GM23338 (cell line): ENCODE data around the gene PDCD4. TPM values are rescaled to one million over a fixed set of nuclear protein-coding genes. Genes with fewer than 3 reads are reported as not detected.

Source experiments
- ATAC-seq: fragments of 200-7000 bp; cut with Tn5 transposase; 3 replicates; pipeline ENCODE4 v1.9.1; 2020
- DNase-seq: peaks from one replicate; pipeline ENCODE4 v3.0.0-alpha.2; 2015; ENCODE audit warnings: low spot score
- H2AFZ ChIP-seq: fragments of 200-600 bp; sonication (generic); 2 replicates; pipeline ENCODE4 v1.8.0; 2016; ENCODE audit warnings: antibody characterized with exemption, mild to moderate bottlenecking, moderate library complexity
- H3F3A ChIP-seq: fragments of 200-600 bp; sonication (generic); replicated peaks from 2 replicates; pipeline ENCODE4 v1.8.0; 2017; ENCODE audit warnings: antibody characterized with exemption, mixed run types, low read depth
- H3K27ac ChIP-seq: fragments of 200-600 bp; sonication (generic); 2 replicates; pipeline ENCODE4 v1.6.1; 2016; ENCODE audit warnings: low read depth
- H3K27me3 ChIP-seq: fragments of 200-600 bp; sonication (generic); 2 replicates; pipeline ENCODE4 v1.8.0; 2016; ENCODE audit warnings: mild to moderate bottlenecking, mixed run types, moderate library complexity; ENCODE audit not compliant: insufficient read depth
- H3K36me3 ChIP-seq: fragments of 200-600 bp; sonication (generic); 2 replicates; pipeline ENCODE4 v1.8.0; 2016; ENCODE audit warnings: mild to moderate bottlenecking; ENCODE audit not compliant: insufficient read depth
- H3K4me1 ChIP-seq: fragments of 200-600 bp; sonication (generic); 2 replicates; pipeline ENCODE4 v1.8.0; 2016; ENCODE audit warnings: mild to moderate bottlenecking, moderate library complexity; ENCODE audit not compliant: insufficient read depth
- H3K4me2 ChIP-seq: fragments of 200-600 bp; sonication (generic); 2 replicates; pipeline ENCODE4 v1.7.1; 2017; ENCODE audit warnings: mixed run types
- H3K4me3 ChIP-seq: fragments of 200-600 bp; sonication (generic); 2 replicates; pipeline ENCODE4 v1.6.1; 2016; ENCODE audit warnings: mixed run types
- H3K79me2 ChIP-seq: fragments of 200-600 bp; sonication (generic); replicated peaks from 2 replicates; pipeline ENCODE4 v1.8.0; 2017; ENCODE audit warnings: mild to moderate bottlenecking; ENCODE audit not compliant: insufficient read depth
- H3K9me2 ChIP-seq: fragments of 200-600 bp; sonication (generic); 2 replicates; pipeline ENCODE4 v1.8.0; 2017; ENCODE audit not compliant: insufficient read depth
- H4K20me1 ChIP-seq: fragments of 200-600 bp; sonication (generic); replicated peaks from 2 replicates; pipeline ENCODE4 v1.8.0; 2017; ENCODE audit warnings: mild to moderate bottlenecking; ENCODE audit not compliant: insufficient read depth
- H3K27ac Mint-ChIP-seq: 2 replicates; pipeline ENCODE4 v1.8.0; 2020; ENCODE audit warnings: inconsistent platforms, mild to moderate bottlenecking, moderate library complexity, mixed read lengths
- H3K27me3 Mint-ChIP-seq: 3 replicates; pipeline ENCODE4 v1.8.0; 2022; ENCODE audit warnings: low read depth, mild to moderate bottlenecking, moderate library complexity, mixed read lengths, inconsistent platforms; ENCODE audit not compliant: insufficient read depth, poor library complexity
- H3K36me3 Mint-ChIP-seq: 3 replicates; pipeline ENCODE4 v1.8.0; 2021; ENCODE audit warnings: low read depth, mild to moderate bottlenecking, inconsistent platforms, moderate library complexity, mixed read lengths
- H3K4me1 Mint-ChIP-seq: 3 replicates; pipeline ENCODE4 v1.8.0; 2020; ENCODE audit warnings: mild to moderate bottlenecking, inconsistent platforms, mixed read lengths
- H3K4me3 Mint-ChIP-seq: 3 replicates; pipeline ENCODE4 v1.8.0; 2021; ENCODE audit warnings: moderate library complexity, mild to moderate bottlenecking, inconsistent platforms, mixed read lengths
- H3K9me3 Mint-ChIP-seq: 3 replicates; pipeline ENCODE4 v1.8.0; 2020; ENCODE audit warnings: moderate library complexity, mild to moderate bottlenecking, inconsistent platforms, mixed read lengths
- CREB1 ChIP-seq: fragments of 250-450 bp; sonication (Bioruptor Pico); IDR thresholded peaks from 2 replicates; pipeline ENCODE4 v1.5.0; 2020; ENCODE audit warnings: low read depth, mild to moderate bottlenecking, moderate library complexity
- EZH2 ChIP-seq: fragments of 200-600 bp; sonication (generic); IDR thresholded peaks from one replicate; pipeline ENCODE4 v1.8.0; 2017; ENCODE audit warnings: antibody characterized with exemption, mild to moderate bottlenecking, low read depth; ENCODE audit not compliant: unreplicated experiment
- JUNB ChIP-seq: IDR thresholded peaks from one replicate; pipeline ENCODE4 v1.6.1; 2016; ENCODE audit warnings: antibody characterized with exemption; ENCODE audit not compliant: unreplicated experiment
- POLR2AphosphoS5 ChIP-seq: IDR thresholded peaks from 2 replicates; pipeline ENCODE4 v1.6.1; 2016; ENCODE audit warnings: antibody characterized with exemption, low read depth
- STAT1 ChIP-seq: IDR thresholded peaks from one replicate; pipeline ENCODE4 v1.6.1; 2016; ENCODE audit warnings: antibody characterized with exemption; ENCODE audit not compliant: unreplicated experiment
- ZNF114 ChIP-seq: fragments of 250-450 bp; sonication (Bioruptor Pico); IDR thresholded peaks from 2 replicates; pipeline ENCODE4 v1.5.0; 2020; ENCODE audit warnings: mild to moderate bottlenecking, moderate library complexity
- ZNF462 ChIP-seq: fragments of 250-450 bp; sonication (Bioruptor Pico); IDR thresholded peaks from 2 replicates; pipeline ENCODE4 v1.5.0; 2020; ENCODE audit warnings: mild to moderate bottlenecking, moderate library complexity
- polyA plus RNA-seq: library from polyadenylated mRNA; unstranded; fragments of >200 nt; fragmentation: Nextera tagmentation; extraction: Ambion mirVana; gene quantifications from 2 replicates; pipeline ENCODE4 v1.2.1, GENCODE V29; 2016
- total RNA-seq: library from RNA; depleted of rRNA; stranded (reverse); fragments of >200 nt; shearing (Covaris generic); gene quantifications from 2 replicates; pipeline ENCODE4 v1.2.3, GENCODE V29; 2014
- TF ChIP-seq, protein P1 (sequence below): IDR thresholded peaks from 2 replicates; pipeline ENCODE4 v1.6.1; 2016; ENCODE audit warnings: antibody characterized with exemption
- TF ChIP-seq, protein P2 (sequence below), 2 experiments: fragments of 200-600 bp in 1 of 2; sonication (generic) in 1 of 2; conservative IDR thresholded peaks; 2 replicates each; pipeline versions ENCODE4 v1.5.1 to v1.6.1; 2016 to 2017; ENCODE audit warnings: antibody characterized with exemption in 2 of 2, low read depth in 2 of 2, mild to moderate bottlenecking in 2 of 2, moderate library complexity in 1 of 2

The PDCD4 gene
- total and polyA plus RNA-seq, 2 experiments from 2014 or later, result 10.1 to 18.0 TPM

DNA sequence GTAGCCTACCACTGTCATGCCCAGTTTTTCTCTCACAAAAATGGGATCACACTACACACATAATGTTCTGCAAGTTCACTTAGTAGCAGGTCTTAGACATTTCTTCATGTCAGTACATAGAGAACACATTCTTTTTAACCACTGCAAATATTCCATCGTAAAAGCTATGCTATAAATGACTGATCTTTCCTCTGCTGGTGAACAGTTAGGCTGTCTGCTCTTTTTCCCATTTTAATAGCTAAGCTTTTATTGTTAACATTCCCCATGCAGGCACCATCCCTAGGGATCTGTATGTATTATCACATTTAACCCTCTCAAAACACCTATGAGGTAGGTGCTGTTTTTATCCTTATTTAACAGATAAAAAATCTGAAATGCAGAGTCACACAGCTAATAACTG lies 46.2 kb upstream of the PDCD4 start:
- H3K27ac ChIP-seq, result no peak overlapping the region
- H3K27me3 ChIP-seq, result no peaks in the 10 kb centered on the region
- DNase-seq, result no peak
- H3K36me3 ChIP-seq, result no peaks in the 10 kb centered on the region
- ATAC-seq, result no peak
- H3K4me3 ChIP-seq, result no peak overlapping the region
- TF ChIP-seq, protein P1, sequence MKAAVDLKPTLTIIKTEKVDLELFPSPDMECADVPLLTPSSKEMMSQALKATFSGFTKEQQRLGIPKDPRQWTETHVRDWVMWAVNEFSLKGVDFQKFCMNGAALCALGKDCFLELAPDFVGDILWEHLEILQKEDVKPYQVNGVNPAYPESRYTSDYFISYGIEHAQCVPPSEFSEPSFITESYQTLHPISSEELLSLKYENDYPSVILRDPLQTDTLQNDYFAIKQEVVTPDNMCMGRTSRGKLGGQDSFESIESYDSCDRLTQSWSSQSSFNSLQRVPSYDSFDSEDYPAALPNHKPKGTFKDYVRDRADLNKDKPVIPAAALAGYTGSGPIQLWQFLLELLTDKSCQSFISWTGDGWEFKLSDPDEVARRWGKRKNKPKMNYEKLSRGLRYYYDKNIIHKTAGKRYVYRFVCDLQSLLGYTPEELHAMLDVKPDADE, result no peak
- TF ChIP-seq EZH2, result no peak
- no peak for TF ChIP-seq POLR2AphosphoS5
- no peak for TF ChIP-seq CREB1 (CRISPR knock-in tag)
- TF ChIP-seq ZNF462 (CRISPR knock-in tag), result no peak
- no peak for TF ChIP-seq ZNF114
- TF ChIP-seq, protein P2, sequence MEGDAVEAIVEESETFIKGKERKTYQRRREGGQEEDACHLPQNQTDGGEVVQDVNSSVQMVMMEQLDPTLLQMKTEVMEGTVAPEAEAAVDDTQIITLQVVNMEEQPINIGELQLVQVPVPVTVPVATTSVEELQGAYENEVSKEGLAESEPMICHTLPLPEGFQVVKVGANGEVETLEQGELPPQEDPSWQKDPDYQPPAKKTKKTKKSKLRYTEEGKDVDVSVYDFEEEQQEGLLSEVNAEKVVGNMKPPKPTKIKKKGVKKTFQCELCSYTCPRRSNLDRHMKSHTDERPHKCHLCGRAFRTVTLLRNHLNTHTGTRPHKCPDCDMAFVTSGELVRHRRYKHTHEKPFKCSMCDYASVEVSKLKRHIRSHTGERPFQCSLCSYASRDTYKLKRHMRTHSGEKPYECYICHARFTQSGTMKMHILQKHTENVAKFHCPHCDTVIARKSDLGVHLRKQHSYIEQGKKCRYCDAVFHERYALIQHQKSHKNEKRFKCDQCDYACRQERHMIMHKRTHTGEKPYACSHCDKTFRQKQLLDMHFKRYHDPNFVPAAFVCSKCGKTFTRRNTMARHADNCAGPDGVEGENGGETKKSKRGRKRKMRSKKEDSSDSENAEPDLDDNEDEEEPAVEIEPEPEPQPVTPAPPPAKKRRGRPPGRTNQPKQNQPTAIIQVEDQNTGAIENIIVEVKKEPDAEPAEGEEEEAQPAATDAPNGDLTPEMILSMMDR (conservative IDR thresholded peaks at IDR 0.05; ENCODE audit: low read depth in 2 of 2), result no peak
- TF ChIP-seq JUNB, result no peak
- no peak for TF ChIP-seq STAT1
- H3K79me2 ChIP-seq, result no peaks in the 10 kb centered on the region
- peaks cover 11% of the 10 kb centered on the region for H3K27me3 Mint-ChIP-seq
- no peaks in the 10 kb centered on the region for H3K36me3 Mint-ChIP-seq
- H3K4me1 Mint-ChIP-seq, result peaks cover 25% of the 10 kb centered on the region
- no peak overlapping the region for H3K4me2 ChIP-seq
- H3F3A ChIP-seq, result no peaks in the 10 kb centered on the region
- H3K9me3 Mint-ChIP-seq, result no peaks in the 10 kb centered on the region
- H3K4me1 ChIP-seq, result peaks cover 17% of the 10 kb centered on the region
- no peak overlapping the region for H3K4me3 Mint-ChIP-seq
- no peak overlapping the region for H2AFZ ChIP-seq
- no peaks in the 10 kb centered on the region for H3K9me2 ChIP-seq
- H4K20me1 ChIP-seq, result no peaks in the 10 kb centered on the region
- no peak overlapping the region for H3K27ac Mint-ChIP-seq
